SK-N-MC (cell line): Measurements from ENCODE around the gene DGKE.

Experiments used
- DNase-seq: peaks from one replicate; pipeline ENCODE4 v3.0.0-alpha.2; 2011; ENCODE audit warnings: low read depth, low spot score
- H3K27ac ChIP-seq: fragments of 200-600 bp; sonication (generic); 2 replicates; pipeline ENCODE4 v1.5.1; 2016; ENCODE audit warnings: mixed run types
- H3K36me3 ChIP-seq: fragments of 200-600 bp; sonication (generic); 2 replicates; pipeline ENCODE4 v1.6.1; 2017; ENCODE audit warnings: antibody characterized with exemption, low read length, mixed read lengths; ENCODE audit not compliant: insufficient read depth
- H3K4me3 ChIP-seq: fragments of 200-600 bp; sonication (generic); 2 replicates; pipeline ENCODE4 v1.5.1; 2016
- H3K9ac ChIP-seq: fragments of 200-600 bp; sonication (generic); 2 replicates; pipeline ENCODE4 v1.8.0; 2017; ENCODE audit warnings: mixed run types, mixed read lengths; ENCODE audit not compliant: insufficient read length
- H3K9me3 ChIP-seq: fragments of 200-600 bp; sonication (generic); 2 replicates; pipeline ENCODE4 v1.6.1; 2017; ENCODE audit warnings: low read depth, mild to moderate bottlenecking, antibody characterized with exemption, low read length, moderate library complexity, mixed read lengths
- EZH2 ChIP-seq: fragments of 200-600 bp; sonication (generic); IDR thresholded peaks from one replicate; pipeline ENCODE4 v1.6.1; 2017; ENCODE audit warnings: antibody characterized with exemption
- FOXP2 ChIP-seq: optimal IDR thresholded peaks from 2 replicates; pipeline ENCODE3; 2011; ENCODE audit warnings: mild to moderate bottlenecking, moderate library complexity; ENCODE audit not compliant: insufficient read depth; ENCODE audit errors: extremely low read length, control extremely low read depth
- POLR2AphosphoS5 ChIP-seq: IDR thresholded peaks from 2 replicates; pipeline ENCODE4 v1.6.1; 2012; ENCODE audit warnings: mild to moderate bottlenecking, low read depth, low read length, borderline replicate concordance

The DGKE gene

GRCh38 chr17:56914581-56915273 lies 80.8 kb downstream of the DGKE start:
- Histone ChIP-seq H3K9me3 (no peaks in the 10 kb centered on the region), H3K9ac (peak overlapping the region; percentile 88), H3K27ac (peak overlapping the region; percentile 9; the same call in 1 of the 2 replicates)

GRCh38 chr17:56917559-56918296 lies 83.8 kb downstream of the DGKE start:
- DNase-seq: no peak
- TF ChIP-seq FOXP2: no peak
- no peaks in the 10 kb centered on the region for H3K36me3 ChIP-seq
- H3K27ac ChIP-seq: no peak overlapping the region
- no peak overlapping the region for H3K4me3 ChIP-seq
- no peak overlapping the region for H3K9ac ChIP-seq
- no peaks in the 10 kb centered on the region for H3K9me3 ChIP-seq

More at GRCh38 chr17:56914581-56915273, 80.8 kb downstream of the DGKE start:
- no peak for DNase-seq
- Histone ChIP-seq H3K4me3 (peak overlapping the region; percentile 99), H3K36me3 (no peaks in the 10 kb centered on the region)
- TF ChIP-seq POLR2AphosphoS5: peak; percentile 27; the same call in 1 of the 2 replicates
- TF ChIP-seq FOXP2: no peak
- TF ChIP-seq EZH2: no peak

- Histone ChIP-seq H3K9me3 (no peaks in the 10 kb centered on the region), H3K9ac (no peak overlapping the region), H3K4me3 (no peak overlapping the region), H3K36me3 (no peaks in the 10 kb centered on the region), H3K27ac (no peak overlapping the region)
- TF ChIP-seq POLR2AphosphoS5 (no peak), EZH2 (no peak), FOXP2 (no peak)
- no peak for DNase-seq
Measured at GRCh38 chr17:56918916-56919315, 85.0 kb downstream of the DGKE start.
